H9 (cell line): ENCODE results near the gene TRIM38. TPM values are rescaled to one million over a fixed set of nuclear protein-coding genes. Genes with fewer than 3 reads are reported as not detected.

Source experiments
- DNase-seq: peaks from one replicate; pipeline ENCODE4 v3.0.0-alpha.2; 2017
- H2AFZ ChIP-seq: one replicate; pipeline ENCODE4 v1.6.1; 2013; ENCODE audit warnings: mild to moderate bottlenecking, low read length, control low read depth, moderate library complexity
- H2AK5ac ChIP-seq: 2 replicates; pipeline ENCODE4 v1.6.1; 2013; ENCODE audit warnings: low read length, control low read depth, mixed read lengths; ENCODE audit not compliant: insufficient read length
- H2BK120ac ChIP-seq: one replicate; pipeline ENCODE4 v1.6.1; 2013; ENCODE audit warnings: low read depth, mild to moderate bottlenecking, low read length, control low read depth, inconsistent platforms; ENCODE audit not compliant: poor library complexity, severe bottlenecking
- H2BK12ac ChIP-seq: 2 replicates; pipeline ENCODE4 v1.6.1; 2013; ENCODE audit warnings: low read length, control low read depth, mixed read lengths, low read depth; ENCODE audit not compliant: insufficient read length
- H2BK15ac ChIP-seq: 2 replicates; pipeline ENCODE4 v1.6.1; 2013; ENCODE audit warnings: low read depth, low read length, control low read depth
- H2BK20ac ChIP-seq: one replicate; pipeline ENCODE4 v1.6.1; 2013; ENCODE audit warnings: low read depth, mild to moderate bottlenecking, low read length, control low read depth, inconsistent platforms; ENCODE audit not compliant: poor library complexity, severe bottlenecking
- H2BK5ac ChIP-seq: 2 replicates; pipeline ENCODE4 v1.6.1; 2013; ENCODE audit warnings: low read length, control low read depth, mixed read lengths; ENCODE audit not compliant: insufficient read length
- H3K14ac ChIP-seq: 2 replicates; pipeline ENCODE4 v1.6.1; 2013; ENCODE audit warnings: low read length, control low read depth; ENCODE audit not compliant: insufficient read depth
- H3K18ac ChIP-seq: 2 replicates; pipeline ENCODE4 v1.6.1; 2013; ENCODE audit warnings: low read depth, mild to moderate bottlenecking, mixed read lengths, low read length, control low read depth; ENCODE audit not compliant: insufficient read length
- H3K23ac ChIP-seq: 2 replicates; pipeline ENCODE4 v1.6.1; 2013; ENCODE audit warnings: low read length, control low read depth, mixed read lengths, low read depth; ENCODE audit not compliant: insufficient read length
- H3K23me2 ChIP-seq: 2 replicates; pipeline ENCODE4 v1.6.1; 2013; ENCODE audit warnings: low read depth, mild to moderate bottlenecking, mixed read lengths, low read length, control low read depth; ENCODE audit not compliant: insufficient read length, poor library complexity, severe bottlenecking
- H3K27ac ChIP-seq: 2 replicates; pipeline ENCODE4 v1.5.1; 2013; ENCODE audit warnings: low read length, control low read depth, mixed read lengths, low read depth; ENCODE audit not compliant: insufficient read length
- H3K27me3 ChIP-seq: 2 replicates; pipeline ENCODE4 v1.6.1; 2013; ENCODE audit warnings: low read length, control low read depth, inconsistent platforms; ENCODE audit not compliant: insufficient read depth
- H3K4ac ChIP-seq: 2 replicates; pipeline ENCODE4 v1.6.1; 2013; ENCODE audit warnings: low read depth, mild to moderate bottlenecking, control low read depth, inconsistent platforms, low read length, moderate library complexity
- H3K4me1 ChIP-seq: 2 replicates; pipeline ENCODE4 v1.6.1; 2013; ENCODE audit warnings: low read length, control low read depth, inconsistent platforms; ENCODE audit not compliant: insufficient read depth
- H3K4me2 ChIP-seq: 2 replicates; pipeline ENCODE4 v1.6.1; 2013; ENCODE audit warnings: low read length, control low read depth, mixed read lengths; ENCODE audit not compliant: insufficient read length, insufficient read depth
- H3K56ac ChIP-seq: 2 replicates; pipeline ENCODE4 v1.6.1; 2013; ENCODE audit warnings: low read depth, mild to moderate bottlenecking, mixed read lengths, low read length, control low read depth; ENCODE audit not compliant: insufficient read length
- H3K79me1 ChIP-seq: 2 replicates; pipeline ENCODE4 v1.6.1; 2013; ENCODE audit warnings: low read depth, mild to moderate bottlenecking, moderate library complexity, low read length, control low read depth, inconsistent platforms; ENCODE audit not compliant: insufficient read depth, poor library complexity, severe bottlenecking
- H3K79me2 ChIP-seq: 2 replicates; pipeline ENCODE4 v1.6.1; 2013; ENCODE audit warnings: low read length, control low read depth, inconsistent platforms; ENCODE audit not compliant: insufficient read depth
- H3K9ac ChIP-seq: 2 replicates; pipeline ENCODE4 v1.6.1; 2013; ENCODE audit warnings: low read length, control low read depth, mixed read lengths; ENCODE audit not compliant: insufficient read length; ENCODE audit errors: extremely low read depth
- H3K9me3 ChIP-seq: one replicate; pipeline ENCODE4 v1.6.1; 2013; ENCODE audit warnings: low read depth, low read length, inconsistent platforms; ENCODE audit not compliant: control insufficient read depth
- H3T11ph ChIP-seq: one replicate; pipeline ENCODE4 v1.6.1; 2013; ENCODE audit warnings: mild to moderate bottlenecking, low read length, control low read depth, inconsistent platforms
- H4K20me1 ChIP-seq: one replicate; pipeline ENCODE4 v1.6.1; 2013; ENCODE audit not compliant: control insufficient read depth, insufficient read length, insufficient read depth
- H4K5ac ChIP-seq: 2 replicates; pipeline ENCODE4 v1.6.1; 2013; ENCODE audit warnings: low read depth, mild to moderate bottlenecking, mixed read lengths, low read length, control low read depth; ENCODE audit not compliant: insufficient read length
- H4K8ac ChIP-seq: replicated peaks from 2 replicates; pipeline ENCODE4 v1.6.1; 2013; ENCODE audit warnings: low read length, control low read depth, mixed read lengths, low read depth; ENCODE audit not compliant: insufficient read length
- H4K91ac ChIP-seq: 2 replicates; pipeline ENCODE4 v1.6.1; 2013; ENCODE audit warnings: low read depth, mild to moderate bottlenecking, moderate library complexity, mixed read lengths, low read length, control low read depth; ENCODE audit not compliant: insufficient read length
- H3K27ac Mint-ChIP-seq, 3 experiments: 2 replicates in 2 of 3; 3 replicates in 1 of 3; pipeline ENCODE4 v1.8.0; 2020 to 2021; ENCODE audit warnings: mixed read lengths in 3 of 3, mild to moderate bottlenecking in 1 of 3, moderate library complexity in 1 of 3
- H3K27me3 Mint-ChIP-seq: 2 replicates; pipeline ENCODE4 v1.8.0; 2021; ENCODE audit warnings: low read depth, mild to moderate bottlenecking, moderate library complexity, mixed read lengths
- H3K36me3 Mint-ChIP-seq, 3 experiments: 2 replicates in 2 of 3; 3 replicates in 1 of 3; pipeline ENCODE4 v1.8.0; 2020 to 2021; ENCODE audit warnings: low read depth in 3 of 3, mixed read lengths in 3 of 3; ENCODE audit not compliant: insufficient read depth in 1 of 3
- H3K4me1 Mint-ChIP-seq, 2 experiments: 2 replicates each; pipeline ENCODE4 v1.8.0; 2020; ENCODE audit warnings: mixed read lengths in 2 of 2
- H3K4me3 Mint-ChIP-seq, 2 experiments: 2 replicates in 1 of 2; 3 replicates in 1 of 2; pipeline ENCODE4 v1.8.0; 2020 to 2021; ENCODE audit warnings: mild to moderate bottlenecking in 2 of 2, mixed read lengths in 2 of 2, moderate library complexity in 1 of 2
- H3K9me3 Mint-ChIP-seq, 2 experiments: 2 replicates in 1 of 2; 3 replicates in 1 of 2; pipeline ENCODE4 v1.8.0; 2020; ENCODE audit warnings: mild to moderate bottlenecking in 2 of 2, mixed read lengths in 2 of 2, moderate library complexity in 1 of 2
- WGBS: extraction: QIAGEN DNeasy Blood & Tissue Kit; methylation state at CpG from one replicate; pipeline ENCODE4 v1.1.7; 2013; ENCODE audit warnings: missing lambda C conversion rate, low lambda C conversion rate, mixed read lengths; ENCODE audit not compliant: insufficient read length; ENCODE audit errors: extremely low coverage; 5-methylcytosine and 5-hydroxymethylcytosine counted together
- total RNA-seq: library from RNA; stranded (reverse); gene quantifications from 2 replicates; pipeline ENCODE4 v1.2.1, GENCODE V29; 2021
- TF ChIP-seq, protein P1 (sequence below): fragments of 200-600 bp; sonication (generic); conservative IDR thresholded peaks from 3 replicates; pipeline ENCODE4 v1.8.0; 2021; ENCODE audit warnings: antibody characterized with exemption, mild to moderate bottlenecking

TRIM38 gene
- total RNA-seq, 1 experiment from 2014 or later = 0.61 TPM

DNA sequence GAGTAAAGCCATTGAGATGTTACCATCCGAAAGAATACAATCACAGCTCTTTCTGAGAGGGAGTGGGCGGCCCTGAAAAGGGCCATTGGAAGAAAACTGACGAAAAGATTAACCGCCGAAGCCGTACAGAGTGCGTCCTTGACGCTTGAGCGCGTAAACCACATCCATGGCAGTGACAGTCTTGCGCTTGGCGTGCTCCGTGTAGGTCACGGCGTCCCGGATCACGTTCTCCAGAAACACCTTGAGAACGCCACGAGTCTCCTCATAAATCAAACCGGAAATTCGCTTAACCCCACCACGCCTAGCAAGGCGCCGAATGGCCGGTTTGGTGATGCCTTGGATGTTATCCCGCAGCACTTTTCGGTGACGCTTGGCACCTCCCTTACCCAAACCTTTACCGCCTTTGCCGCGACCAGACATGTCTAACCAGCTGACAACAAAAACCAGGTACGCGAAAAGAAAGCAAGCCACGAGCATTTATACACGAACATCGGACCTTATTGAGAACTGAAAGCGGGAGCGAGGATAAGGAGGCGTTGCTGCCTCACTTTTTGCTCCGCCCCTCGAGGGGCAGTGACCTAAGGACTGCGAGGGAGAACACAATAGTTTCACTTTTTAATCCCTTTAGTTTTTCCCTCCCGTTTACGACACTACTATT, 64.4 kb downstream of the TRIM38 start:
- Histone ChIP-seq H2BK5ac (no peak overlapping the region), H2AFZ (no peak overlapping the region), H3K4ac (no peak overlapping the region), H4K91ac (no peak overlapping the region), H3K27me3 (no peaks in the 10 kb centered on the region), H4K20me1 (no peaks in the 10 kb centered on the region), H3K79me1 (no peaks in the 10 kb centered on the region), H3K9me3 (no peaks in the 10 kb centered on the region), H3K4me2 (peak overlapping the region; percentile 82), H2BK120ac (no peak overlapping the region), H4K8ac (no peak overlapping the region), H3K23me2 (peaks cover 6% of the 10 kb centered on the region), H3K18ac (no peak overlapping the region), H4K5ac (no peak overlapping the region), H3K14ac (peak overlapping the region; percentile 13), H2BK12ac (no peak overlapping the region), H3T11ph (no peak overlapping the region), H2BK15ac (no peak overlapping the region), H3K9ac (peak overlapping the region; percentile 79), H2BK20ac (no peak overlapping the region), H3K23ac (no peak overlapping the region), H3K79me2 (no peaks in the 10 kb centered on the region), H2AK5ac (no peak overlapping the region), H3K27ac (peak overlapping the region; percentile 96), H3K56ac (no peak overlapping the region), H3K4me1 (no peaks in the 10 kb centered on the region; the same call in 1 of the 2 replicates)
- WGBS = no CpG with 5 or more reads among the region's 44 CpGs
- H3K36me3 Mint-ChIP-seq = no peaks in the 10 kb centered on the region
- peak overlapping the region; percentile 96 to 99 (median 99) for H3K27ac Mint-ChIP-seq
- no peaks in the 10 kb centered on the region; a peak in 1 of 5 replicates for H3K9me3 Mint-ChIP-seq
- peak overlapping the region; percentile 87 to 96 for H3K4me3 Mint-ChIP-seq
- TF ChIP-seq, protein P1, sequence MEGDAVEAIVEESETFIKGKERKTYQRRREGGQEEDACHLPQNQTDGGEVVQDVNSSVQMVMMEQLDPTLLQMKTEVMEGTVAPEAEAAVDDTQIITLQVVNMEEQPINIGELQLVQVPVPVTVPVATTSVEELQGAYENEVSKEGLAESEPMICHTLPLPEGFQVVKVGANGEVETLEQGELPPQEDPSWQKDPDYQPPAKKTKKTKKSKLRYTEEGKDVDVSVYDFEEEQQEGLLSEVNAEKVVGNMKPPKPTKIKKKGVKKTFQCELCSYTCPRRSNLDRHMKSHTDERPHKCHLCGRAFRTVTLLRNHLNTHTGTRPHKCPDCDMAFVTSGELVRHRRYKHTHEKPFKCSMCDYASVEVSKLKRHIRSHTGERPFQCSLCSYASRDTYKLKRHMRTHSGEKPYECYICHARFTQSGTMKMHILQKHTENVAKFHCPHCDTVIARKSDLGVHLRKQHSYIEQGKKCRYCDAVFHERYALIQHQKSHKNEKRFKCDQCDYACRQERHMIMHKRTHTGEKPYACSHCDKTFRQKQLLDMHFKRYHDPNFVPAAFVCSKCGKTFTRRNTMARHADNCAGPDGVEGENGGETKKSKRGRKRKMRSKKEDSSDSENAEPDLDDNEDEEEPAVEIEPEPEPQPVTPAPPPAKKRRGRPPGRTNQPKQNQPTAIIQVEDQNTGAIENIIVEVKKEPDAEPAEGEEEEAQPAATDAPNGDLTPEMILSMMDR = no peak
- no peaks in the 10 kb centered on the region; the same call in 1 of the 2 replicates for H3K27me3 Mint-ChIP-seq
- DNase-seq = peak; percentile 93
- H3K4me1 Mint-ChIP-seq = peaks cover 72 to 74% of the 10 kb centered on the region in 2 experiments
